PC-3 (cell line): Measurements from ENCODE around the gene CASS4. TPM values are rescaled to one million over a fixed set of nuclear protein-coding genes. Genes with fewer than 3 reads are reported as not detected.

Source experiments
- ATAC-seq: fragments of 200-7000 bp; cut with Tn5 transposase; 2 replicates; pipeline ENCODE4 v1.9.1; 2020; ENCODE audit warnings: mild to moderate bottlenecking, moderate library complexity
- BruUV-seq: library from RNA; stranded (reverse); fragments of 400-500 nt; replicated peaks from 2 replicates; lab custom pipeline; 2021; lab: Mats Ljungman, UMichigan
- CTCF ChIA-PET: fragments of 300-600 bp; sonication (Branson Sonifier 250); formaldehyde crosslinking; loops from one replicate; lab custom pipeline; 2022; ENCODE audit warnings: antibody characterized with exemption; lab: Charles Lee
- POLR2A ChIA-PET: fragments of 300-600 bp; sonication (Branson Sonifier 250); formaldehyde crosslinking; loops from one replicate; lab custom pipeline; 2022; ENCODE audit warnings: antibody characterized with exemption; ENCODE audit not compliant: unreplicated experiment; lab: Charles Lee
- DNase-seq: peaks from one replicate; pipeline ENCODE4 v3.0.0-alpha.2; 2015
- H2AFZ ChIP-seq: fragments of 300-600 bp; sonication (generic); 2 replicates; pipeline ENCODE4 v1.6.0; 2016; ENCODE audit warnings: antibody characterized with exemption, low read length
- H3F3A ChIP-seq: fragments of 300-600 bp; sonication (generic); one replicate; pipeline ENCODE4 v1.6.0; 2017; ENCODE audit warnings: antibody characterized with exemption, low read length, control low read depth, mild to moderate bottlenecking; ENCODE audit not compliant: unreplicated experiment
- H3K27ac ChIP-seq: fragments of 300-600 bp; sonication (generic); 2 replicates; pipeline ENCODE4 v1.5.1; 2016; ENCODE audit warnings: mild to moderate bottlenecking, low read length
- H3K27me3 ChIP-seq: fragments of 300-600 bp; sonication (generic); 2 replicates; pipeline ENCODE4 v1.6.1; 2016; ENCODE audit warnings: low read length, mixed read lengths
- H3K36me3 ChIP-seq: fragments of 300-600 bp; sonication (generic); 2 replicates; pipeline ENCODE4 v1.6.1; 2016; ENCODE audit warnings: low read depth, mixed run types, low read length, mixed read lengths
- H3K4me1 ChIP-seq: fragments of 300-600 bp; sonication (generic); 2 replicates; pipeline ENCODE4 v1.5.1; 2016; ENCODE audit warnings: low read length; ENCODE audit not compliant: insufficient read depth
- H3K4me2 ChIP-seq: fragments of 300-600 bp; sonication (generic); 2 replicates; pipeline ENCODE4 v1.6.0; 2016; ENCODE audit warnings: low read length
- H3K4me3 ChIP-seq: fragments of 300-600 bp; sonication (generic); 2 replicates; pipeline ENCODE4 v1.5.1; 2016; ENCODE audit warnings: mild to moderate bottlenecking, low read length, mixed read lengths
- H3K79me2 ChIP-seq: fragments of 300-600 bp; sonication (generic); 2 replicates; pipeline ENCODE4 v1.6.1; 2017; ENCODE audit warnings: low read length, mixed read lengths
- H3K9ac ChIP-seq: fragments of 300-600 bp; sonication (generic); 2 replicates; pipeline ENCODE4 v1.6.0; 2016; ENCODE audit warnings: mild to moderate bottlenecking, low read length
- H3K9me2 ChIP-seq: fragments of 300-600 bp; sonication (generic); replicated peaks from 2 replicates; pipeline ENCODE4 v1.6.1; 2016; ENCODE audit warnings: mixed run types, low read length, mixed read lengths
- H3K9me3 ChIP-seq: fragments of 300-600 bp; sonication (generic); 2 replicates; pipeline ENCODE4 v1.6.1; 2016; ENCODE audit warnings: low read length, mixed read lengths
- H4K20me1 ChIP-seq: fragments of 300-600 bp; sonication (generic); 2 replicates; pipeline ENCODE4 v1.6.1; 2016; ENCODE audit warnings: low read length, mixed read lengths
- CTCF ChIP-seq: fragments of 300-600 bp; sonication (generic); conservative IDR thresholded peaks from 2 replicates; pipeline ENCODE4 v1.5.1; 2017; ENCODE audit warnings: antibody characterized with exemption, low read depth, mild to moderate bottlenecking, low read length
- EZH2 ChIP-seq: fragments of 300-600 bp; sonication (generic); IDR thresholded peaks from one replicate; pipeline ENCODE4 v1.6.1; 2017; ENCODE audit warnings: antibody characterized with exemption, mild to moderate bottlenecking, low read length; ENCODE audit not compliant: unreplicated experiment
- EZH2phosphoT487 ChIP-seq: fragments of 300-600 bp; sonication (generic); IDR thresholded peaks from 2 replicates; pipeline ENCODE4 v1.6.1; 2018; ENCODE audit warnings: mild to moderate bottlenecking, antibody characterized with exemption, low read length, borderline replicate concordance
- intact Hi-C: fragments of 100-400 bp; cut with micrococcal nuclease; formaldehyde crosslinking; loops from 2 replicates; pipeline ENCODE4 v1.9.0; 2023
- total RNA-seq: library from RNA; depleted of rRNA; stranded (reverse); fragments of >200 nt; gene quantifications from 2 replicates; pipeline ENCODE4 v1.2.3, GENCODE V29; 2014

Gene CASS4
- total RNA-seq, 1 experiment from 2014 or later = 0.04 TPM

GRCh38 chr20:56392132-56392880, 19.8 kb upstream of the CASS4 start, which contains the start of the genes AURKA and CSTF1:
Gene AURKA, minus strand, starts transcription at chr20:56392215. Its CDS starts 4,018 bp downstream, at chr20:56388197.
Gene CSTF1, plus strand, starts transcription at chr20:56392645. Its CDS starts 2,908 bp downstream, at chr20:56395553.
- H3K9me3 ChIP-seq = no peaks in the 10 kb centered on the region
- peak within 1 kb of the TSS; percentile 96 for H3K9ac ChIP-seq
- H2AFZ ChIP-seq = peak within 1 kb of the TSS; percentile 89
- no peak for TF ChIP-seq CTCF
- TF ChIP-seq EZH2phosphoT487 = no peak
- TF ChIP-seq EZH2 = no peak
- ATAC-seq (peak; percentile 94), DNase-seq (peak; percentile 100)
- peak within 1 kb of the TSS; percentile 96 for H3K4me2 ChIP-seq
- H3K9me2 ChIP-seq = no peaks in the 10 kb centered on the region
- ChIA-PET POLR2A (interaction anchor here (1.5 kb wide), 1 partner anchor 34 kb away, joined by 6 read pairs; the partner anchor contains the start of gene FAM210B), CTCF (interaction anchor here (0.5 to 0.8 kb wide), 2 partner anchors 30 to 206 kb away, joined by 3 to 7 read pairs; no protein-coding TSS in a partner anchor)
- peak within 1 kb of the TSS; percentile 81 for H3K27ac ChIP-seq
- no peaks in the 10 kb centered on the region for H3K27me3 ChIP-seq
- peaks cover 51% of the 10 kb centered on the region for H3K36me3 ChIP-seq
- H3F3A ChIP-seq = no peaks in the 10 kb centered on the region
- peak within 1 kb of the TSS; percentile 87 for H3K4me3 ChIP-seq
- H4K20me1 ChIP-seq = no peaks in the 10 kb centered on the region
- intact Hi-C loops = loop anchor here (1.0 kb wide), 1 partner anchor 34 kb away; the partner anchor contains the start of gene FAM210B
- H3K79me2 ChIP-seq = peaks cover 89% of the 10 kb centered on the region
- BruUV-seq = TSS peak; percentile 75
- peaks cover 24% of the 10 kb centered on the region for H3K4me1 ChIP-seq

GRCh38 chr20:56392881-56393482, 19.1 kb upstream of the CASS4 start:
- peaks cover 51% of the 10 kb centered on the region for H3K36me3 ChIP-seq
- peaks cover 24% of the 10 kb centered on the region for H3K4me1 ChIP-seq

More at GRCh38 chr20:56392881-56393482, 19.1 kb upstream of the CASS4 start:
- Histone ChIP-seq H3K27ac (peak overlapping the region; percentile 81), H3K9me3 (no peaks in the 10 kb centered on the region), H3F3A (no peaks in the 10 kb centered on the region), H2AFZ (peak overlapping the region; percentile 89), H3K79me2 (peaks cover 83% of the 10 kb centered on the region), H3K9me2 (no peaks in the 10 kb centered on the region), H3K9ac (peak overlapping the region; percentile 96), H3K27me3 (no peaks in the 10 kb centered on the region), H3K4me3 (peak overlapping the region; percentile 87), H3K4me2 (peak overlapping the region; percentile 96), H4K20me1 (no peaks in the 10 kb centered on the region)
- no TSS peak for BruUV-seq
- ChIA-PET POLR2A (interaction anchor here (0.7 to 1.5 kb wide), 2 partner anchors 33 to 34 kb away, joined by 3 to 6 read pairs; partner anchors contain the start of gene FAM210B), CTCF (no interaction called here)
- ATAC-seq (peak; percentile 1; the same call in 1 of the 2 replicates), DNase-seq (peak; percentile 19)
- TF ChIP-seq EZH2 (no peak), CTCF (no peak), EZH2phosphoT487 (no peak)
- intact Hi-C loops = loop anchor here (1.0 kb wide), 1 partner anchor 35 kb away; the partner anchor contains the start of gene FAM210B
